Uterus (tissue), 2 donors: ENCODE measurements around the gene PXMP4.

ENCODE experiments used
- POLR2A ChIP-seq, 2 donors: fragments of 450-650 bp; IDR thresholded peaks; one replicate each; pipeline ENCODE4 v1.6.1; 2016; ENCODE audit warnings: antibody characterized with exemption in 2 of 2, mild to moderate bottlenecking in 1 of 2, moderate library complexity in 1 of 2
- TF ChIP-seq, protein P1 (sequence below), 4 experiments: fragments of 200-600 bp in 2 of 4; fragments of 450-650 bp in 2 of 4; sonication (generic) in 2 of 4; IDR thresholded peaks; one replicate each; pipeline ENCODE4 v1.5.1; 2016 to 2019; ENCODE audit warnings: antibody characterized with exemption in 4 of 4, mild to moderate bottlenecking in 2 of 4, moderate library complexity in 1 of 4

DNA sequence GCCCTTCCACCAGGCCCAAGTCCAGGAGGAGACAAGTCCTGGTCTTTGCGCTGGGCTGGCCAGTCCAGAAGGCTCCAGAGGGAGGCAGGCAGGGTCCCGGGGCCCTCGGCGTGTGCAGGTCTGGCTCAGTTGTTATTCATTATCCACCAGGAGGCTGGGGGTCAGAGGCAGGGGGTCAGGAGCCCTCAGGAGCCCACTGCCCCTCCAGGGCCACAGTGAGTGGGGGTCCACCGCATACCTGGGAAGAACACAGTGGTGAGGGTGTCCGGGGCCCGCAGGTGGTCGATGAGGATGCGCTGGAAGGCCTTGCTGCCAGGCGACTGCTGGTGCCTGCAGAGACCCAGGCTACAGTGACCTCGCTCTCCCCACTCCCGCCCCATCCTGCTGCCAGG lies 62.4 kb downstream of the PXMP4 start:
- TF ChIP-seq POLR2A (IDR thresholded peaks at IDR 0.05) = no peak
- TF ChIP-seq, protein P1, sequence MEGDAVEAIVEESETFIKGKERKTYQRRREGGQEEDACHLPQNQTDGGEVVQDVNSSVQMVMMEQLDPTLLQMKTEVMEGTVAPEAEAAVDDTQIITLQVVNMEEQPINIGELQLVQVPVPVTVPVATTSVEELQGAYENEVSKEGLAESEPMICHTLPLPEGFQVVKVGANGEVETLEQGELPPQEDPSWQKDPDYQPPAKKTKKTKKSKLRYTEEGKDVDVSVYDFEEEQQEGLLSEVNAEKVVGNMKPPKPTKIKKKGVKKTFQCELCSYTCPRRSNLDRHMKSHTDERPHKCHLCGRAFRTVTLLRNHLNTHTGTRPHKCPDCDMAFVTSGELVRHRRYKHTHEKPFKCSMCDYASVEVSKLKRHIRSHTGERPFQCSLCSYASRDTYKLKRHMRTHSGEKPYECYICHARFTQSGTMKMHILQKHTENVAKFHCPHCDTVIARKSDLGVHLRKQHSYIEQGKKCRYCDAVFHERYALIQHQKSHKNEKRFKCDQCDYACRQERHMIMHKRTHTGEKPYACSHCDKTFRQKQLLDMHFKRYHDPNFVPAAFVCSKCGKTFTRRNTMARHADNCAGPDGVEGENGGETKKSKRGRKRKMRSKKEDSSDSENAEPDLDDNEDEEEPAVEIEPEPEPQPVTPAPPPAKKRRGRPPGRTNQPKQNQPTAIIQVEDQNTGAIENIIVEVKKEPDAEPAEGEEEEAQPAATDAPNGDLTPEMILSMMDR (IDR thresholded peaks at IDR 0.05) = no peak
